Kidney tubule cell (primary cell): ENCODE measurements around the gene NAALADL2.
"Not testable (repeated sequence)": the region's sequence is repeated elsewhere in the genome, so short reads cannot be mapped to it uniquely, and the experiment has no call there.

Experiments used
- DNase-seq: peaks from one replicate; pipeline ENCODE4 v3.0.0-alpha.2; 2018; ENCODE audit warnings: low spot score

The NAALADL2 gene

DNA sequence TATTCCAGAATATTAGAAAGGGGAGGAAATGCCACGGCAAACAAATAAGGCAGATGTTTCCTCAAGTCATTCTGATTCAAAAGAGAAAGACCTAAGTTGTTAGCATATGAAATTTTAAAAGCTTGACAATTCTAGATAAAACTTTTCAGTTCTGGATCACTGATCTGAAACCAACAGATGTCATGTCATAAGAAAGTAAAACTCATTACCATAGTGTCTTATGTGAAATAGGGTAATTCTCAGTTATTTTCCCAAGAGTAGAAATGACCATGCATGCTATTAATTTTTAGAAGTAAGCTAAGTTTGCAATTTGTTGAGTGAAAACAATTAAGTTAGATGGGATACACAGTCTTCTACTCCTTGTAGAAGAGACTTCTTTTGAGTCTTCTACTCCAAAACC, 630.3 kb downstream of the NAALADL2 start:
- peak; percentile 7 for DNase-seq

DNA sequence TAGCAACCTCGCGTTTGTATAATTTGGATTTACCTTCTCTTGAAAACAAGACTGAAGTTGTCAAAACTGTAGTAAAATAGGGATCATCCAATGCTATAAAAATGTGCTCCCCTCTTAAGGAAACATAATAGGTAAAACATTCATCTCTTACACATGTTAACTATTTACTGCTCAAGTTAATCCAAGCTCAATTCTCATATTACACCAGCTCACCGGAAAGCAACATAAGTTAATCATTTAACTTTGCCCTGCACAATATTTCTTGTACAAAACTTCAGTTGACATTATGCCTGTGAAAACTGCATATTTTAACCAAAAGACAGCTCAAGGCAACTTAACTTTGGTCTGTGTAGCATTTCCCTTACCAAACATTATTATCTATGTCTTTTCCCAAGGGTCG, 634.2 kb downstream of the NAALADL2 start:
- peak; percentile 73 for DNase-seq

DNA sequence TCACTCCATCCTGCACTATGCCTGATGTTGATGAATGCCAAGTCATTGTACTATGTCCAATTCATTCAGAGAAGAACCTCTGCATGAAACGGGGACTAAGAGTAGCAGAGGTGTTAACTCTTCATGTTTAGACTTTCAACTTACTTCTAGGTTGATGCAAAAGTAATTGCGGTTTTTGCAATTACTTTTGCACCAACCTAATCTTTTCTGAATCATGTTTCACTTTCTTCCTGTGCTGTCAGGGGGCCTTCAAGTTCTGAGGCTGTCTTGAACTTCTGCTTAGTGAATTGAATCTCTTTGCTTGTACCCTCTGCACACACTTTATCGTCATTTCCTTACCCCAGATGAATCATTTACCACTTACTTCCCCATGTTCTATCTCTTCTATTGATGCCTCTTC, 636.2 kb downstream of the NAALADL2 start:
- no peak for DNase-seq

DNA sequence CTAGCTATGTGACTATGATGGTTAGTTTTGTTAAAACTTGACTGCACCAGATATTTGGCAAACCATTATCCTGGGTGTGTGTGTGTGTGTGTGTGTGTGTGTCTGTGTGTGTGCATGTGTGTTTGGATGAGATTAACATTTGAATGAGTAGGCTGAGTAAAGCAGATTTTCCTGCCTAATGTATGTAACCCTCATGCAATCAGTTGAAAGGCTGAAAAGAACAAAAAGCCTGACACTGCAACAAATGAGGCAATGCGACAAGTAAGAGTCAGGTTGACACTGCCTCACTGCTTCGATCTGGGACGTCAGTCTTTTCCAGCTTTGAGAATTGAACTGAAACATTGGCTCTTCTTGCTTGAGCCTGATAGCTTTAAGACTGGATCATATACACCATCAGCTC, 643.0 kb downstream of the NAALADL2 start:
- DNase-seq = no peak

DNA sequence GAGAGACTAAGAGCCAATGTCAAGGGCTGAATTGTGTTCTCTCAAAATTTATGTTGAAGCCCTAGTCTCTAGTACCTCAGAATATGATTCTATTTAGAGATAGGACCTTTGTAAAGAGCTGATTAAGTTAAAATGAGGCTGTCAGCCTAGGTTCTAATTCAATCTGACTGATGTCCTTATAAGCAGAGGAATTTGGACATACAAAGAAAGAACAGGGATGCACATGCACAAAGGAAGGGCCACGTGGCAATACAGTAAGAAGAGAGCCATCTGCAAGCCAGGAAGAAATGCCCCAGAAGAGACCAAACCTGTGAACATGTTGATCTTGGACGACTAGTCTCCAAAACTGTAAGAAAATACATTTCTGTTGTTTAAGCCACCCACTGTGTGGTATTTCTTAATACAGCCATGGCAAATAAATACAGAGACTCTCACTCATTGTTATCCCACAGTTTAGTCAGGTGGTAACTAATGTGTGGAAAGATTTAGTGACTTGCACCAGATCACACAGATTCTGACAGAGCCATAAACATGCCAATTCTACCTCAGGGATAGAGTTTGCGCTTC, 652.2 kb downstream of the NAALADL2 start:
- DNase-seq = no peak

DNA sequence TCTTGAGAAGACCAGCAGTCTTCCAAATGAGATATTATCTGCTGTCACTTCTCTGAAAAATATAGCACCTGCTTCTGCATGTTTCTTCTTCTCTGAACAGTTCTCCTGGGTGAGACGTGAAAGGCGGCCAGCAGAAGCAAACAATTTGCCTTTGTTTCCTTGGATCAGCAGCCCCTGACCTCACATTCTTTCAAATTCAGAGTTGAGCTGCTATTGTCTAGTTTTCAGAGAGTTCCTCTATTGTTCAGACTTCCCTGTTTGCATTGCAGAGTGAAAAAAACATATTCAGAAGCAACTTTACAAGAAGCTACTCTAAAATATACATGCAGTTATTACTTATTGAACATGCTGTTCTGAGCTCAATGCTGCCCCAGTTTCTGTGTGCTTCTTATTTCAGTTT, 653.6 kb downstream of the NAALADL2 start:
- DNase-seq = no peak

DNA sequence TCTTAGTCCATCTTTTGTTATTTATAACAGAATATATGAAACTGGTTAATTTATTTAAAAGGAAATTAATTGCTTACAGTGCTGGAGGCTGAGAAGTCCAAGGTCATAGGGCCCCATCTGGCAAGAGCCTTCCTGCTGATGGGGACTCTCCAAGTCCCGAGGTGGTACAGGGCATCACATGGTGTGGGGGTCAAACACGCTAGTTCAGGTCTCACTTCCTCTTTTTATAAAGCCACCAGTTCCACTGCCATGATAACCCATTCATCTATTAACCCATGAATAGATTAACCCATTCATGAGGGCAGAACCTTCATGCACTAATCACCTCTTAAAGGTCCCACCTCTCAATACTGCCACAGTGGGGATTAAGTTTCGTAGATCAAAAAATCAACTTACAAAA, 659.3 kb downstream of the NAALADL2 start:
- DNase-seq = no peak

DNA sequence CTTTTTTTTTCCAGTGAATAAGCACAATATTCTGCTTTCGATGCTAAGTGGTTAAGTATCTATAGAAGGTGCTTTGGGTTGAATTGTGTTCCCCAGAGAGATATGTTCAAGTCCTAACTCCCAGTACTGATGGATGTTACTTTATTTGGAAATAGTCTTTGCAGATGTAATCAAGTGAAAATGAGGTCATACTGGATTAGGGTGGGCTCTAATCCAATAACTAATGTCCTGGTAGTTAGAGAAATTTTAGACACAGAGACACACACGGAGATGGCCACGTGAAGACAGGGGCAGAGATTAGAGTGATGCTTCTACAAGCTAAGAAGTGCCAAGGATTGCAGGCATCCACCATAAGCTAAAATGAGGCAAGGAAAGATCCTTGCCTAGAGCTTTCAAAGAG, 662.3 kb downstream of the NAALADL2 start:
- no peak for DNase-seq

DNA sequence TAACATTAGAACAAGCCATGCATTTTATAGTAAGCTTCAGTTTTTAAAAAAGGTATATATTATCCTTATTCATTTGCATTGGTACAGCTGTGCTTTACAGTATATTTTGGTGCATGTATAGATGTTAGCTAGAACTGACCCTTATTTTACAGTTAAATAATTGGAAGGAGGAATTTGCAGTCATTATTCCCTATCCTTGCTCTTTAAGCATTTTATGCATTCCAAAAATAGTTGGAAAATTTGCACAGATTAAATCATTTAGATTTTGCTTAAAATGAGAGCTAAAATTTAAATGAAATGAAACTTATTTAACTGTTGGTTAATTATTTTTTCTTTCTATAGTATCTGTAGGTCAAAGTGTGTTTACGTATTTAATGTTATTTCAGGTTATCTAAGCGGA, 667.1 kb downstream of the NAALADL2 start:
- DNase-seq = no peak

DNA sequence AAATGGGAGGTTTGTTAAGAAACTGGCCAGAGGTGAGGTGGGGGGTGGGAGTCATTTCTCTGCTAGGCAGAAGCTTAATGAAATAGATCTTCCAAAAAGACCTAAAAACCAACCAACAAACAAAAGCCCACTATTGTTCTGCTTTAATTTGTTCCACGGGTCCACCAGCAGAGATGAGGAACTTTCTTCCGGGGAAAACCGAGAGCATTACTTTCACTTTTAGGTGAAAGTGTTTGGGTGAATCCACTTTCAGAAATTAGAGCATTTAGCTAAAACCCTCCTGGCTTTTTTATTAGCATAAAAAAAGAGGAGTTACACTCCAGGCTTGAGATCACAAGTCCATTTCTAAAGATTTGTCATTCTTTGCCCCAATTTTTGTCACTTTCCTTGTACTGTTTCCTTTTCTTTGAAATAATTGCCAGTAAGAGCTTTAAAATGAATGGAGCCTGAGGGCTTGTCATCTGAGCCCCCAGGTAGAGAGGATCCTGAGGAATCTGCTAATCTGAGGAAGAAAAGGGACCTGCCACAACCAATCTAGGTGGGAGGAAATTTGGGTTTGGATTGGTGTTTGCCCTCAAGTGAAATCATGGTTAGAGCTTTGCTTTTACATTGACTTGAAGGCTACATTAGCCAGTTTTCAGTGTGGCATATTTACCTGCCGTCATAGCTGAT, 667.6 kb downstream of the NAALADL2 start:
- peak; percentile 29 for DNase-seq

DNA sequence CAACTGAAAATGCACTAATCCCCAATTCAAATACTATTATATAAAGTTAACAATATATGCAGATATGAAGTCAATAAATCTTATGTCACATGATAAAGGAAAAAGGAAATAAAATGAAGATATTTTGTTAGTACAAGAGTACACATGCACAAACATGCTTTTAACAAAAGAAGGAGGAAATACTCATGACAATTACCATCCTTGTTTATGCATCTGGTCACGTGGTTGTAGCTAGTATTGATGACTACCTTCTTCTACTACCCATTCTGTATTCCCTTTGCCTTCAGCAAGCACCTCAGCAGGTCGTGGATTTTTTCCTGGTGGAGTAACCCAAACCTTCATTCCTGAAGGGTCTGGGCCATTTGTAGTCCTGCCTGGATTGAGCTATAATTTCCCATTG, 669.6 kb downstream of the NAALADL2 start:
- DNase-seq = not testable (repeated sequence)

DNA sequence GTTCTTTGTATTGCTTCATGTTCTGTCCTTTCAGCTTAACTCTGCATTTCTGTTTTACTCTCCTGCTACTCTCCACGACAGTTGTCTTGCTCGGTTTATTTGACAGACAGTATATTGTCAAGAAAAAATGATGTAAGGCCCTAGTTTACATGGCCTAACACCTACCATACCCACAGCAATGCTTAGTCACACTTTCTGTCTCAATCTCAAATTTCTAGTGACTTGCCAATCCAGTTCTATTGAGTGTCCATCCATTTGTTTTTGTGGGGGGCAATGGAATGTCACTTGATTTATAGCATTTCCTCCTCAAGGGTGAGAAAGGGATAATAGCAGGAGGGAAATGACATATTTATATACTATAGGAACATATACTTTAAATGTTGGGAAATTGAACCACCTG, 676.2 kb downstream of the NAALADL2 start:
- DNase-seq = peak; percentile 9

DNA sequence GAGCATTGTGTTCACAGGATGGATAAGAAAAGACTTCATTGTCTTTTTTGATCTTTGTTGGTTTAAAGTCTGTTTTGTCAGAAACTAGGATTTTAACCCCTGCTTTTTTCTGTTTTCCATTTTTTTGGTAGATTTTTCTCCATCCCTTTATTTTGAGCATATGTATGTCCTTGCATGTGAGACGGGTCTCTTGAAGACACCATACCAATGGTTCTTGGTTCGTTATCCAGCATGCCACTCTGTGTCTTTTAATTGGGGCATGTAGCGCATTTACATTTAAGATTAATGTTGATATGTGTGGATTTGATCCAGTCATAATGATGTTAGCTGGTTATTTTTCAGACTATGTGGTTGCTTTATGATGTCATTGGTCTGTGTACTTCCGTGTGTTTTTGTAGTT, 687.0 kb downstream of the NAALADL2 start:
- no peak for DNase-seq

DNA sequence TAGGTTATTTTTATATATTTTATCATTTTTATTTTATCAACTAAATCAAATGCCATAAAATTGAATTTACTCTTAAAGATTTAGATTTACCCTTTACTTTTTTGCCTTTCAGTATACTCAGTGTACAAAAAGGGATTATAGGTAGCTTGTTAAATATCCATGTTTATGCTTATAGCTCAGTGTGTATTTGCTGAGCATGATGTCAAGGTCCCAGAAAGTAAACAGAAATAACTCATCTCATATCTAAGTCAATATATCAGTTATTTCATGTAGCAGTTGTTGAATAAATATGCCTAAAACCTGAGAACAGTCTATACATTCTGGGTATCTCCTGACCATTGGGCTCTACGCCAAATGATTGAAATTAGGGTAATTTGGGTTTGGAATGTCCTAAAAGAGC, 693.8 kb downstream of the NAALADL2 start:
- no peak for DNase-seq

DNA sequence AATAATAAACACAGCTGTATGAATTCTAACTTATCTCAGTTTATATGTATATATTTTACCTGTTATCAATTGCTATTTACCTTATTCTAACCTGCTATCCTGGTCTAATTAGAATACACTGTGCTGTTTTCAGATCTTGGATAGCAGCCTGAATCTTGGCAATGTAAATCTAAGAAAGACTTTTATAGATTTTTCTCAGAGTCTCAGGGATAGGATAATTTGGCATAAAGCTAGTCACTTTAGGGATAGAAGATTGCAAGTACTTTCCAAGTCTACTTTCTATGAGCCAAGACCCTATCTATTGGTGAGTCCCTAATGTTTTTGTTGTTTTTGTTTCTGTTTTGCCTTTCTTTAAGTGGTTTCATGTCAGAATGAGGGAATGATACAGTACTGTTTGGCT, 695.7 kb downstream of the NAALADL2 start:
- DNase-seq = no peak

DNA sequence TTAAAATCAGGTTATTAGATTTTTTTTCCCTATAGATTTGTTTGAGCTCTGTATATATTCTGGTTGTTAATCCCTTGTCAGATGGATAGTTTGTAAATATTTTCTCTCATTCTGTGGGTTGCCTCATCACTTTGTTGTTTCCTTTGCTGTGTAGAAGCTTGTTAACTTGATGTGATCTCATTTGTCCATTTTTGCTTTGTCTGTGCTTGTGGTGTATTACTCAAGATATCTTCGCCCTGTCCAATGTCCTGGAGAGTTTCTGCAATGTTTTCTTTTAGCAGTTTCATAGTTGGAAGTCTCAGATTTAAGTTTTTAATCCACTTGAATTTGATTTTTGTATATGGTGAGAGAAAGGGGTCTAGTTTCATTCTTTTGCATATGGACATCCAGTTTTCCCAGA, 699.1 kb downstream of the NAALADL2 start:
- DNase-seq = no peak

DNA sequence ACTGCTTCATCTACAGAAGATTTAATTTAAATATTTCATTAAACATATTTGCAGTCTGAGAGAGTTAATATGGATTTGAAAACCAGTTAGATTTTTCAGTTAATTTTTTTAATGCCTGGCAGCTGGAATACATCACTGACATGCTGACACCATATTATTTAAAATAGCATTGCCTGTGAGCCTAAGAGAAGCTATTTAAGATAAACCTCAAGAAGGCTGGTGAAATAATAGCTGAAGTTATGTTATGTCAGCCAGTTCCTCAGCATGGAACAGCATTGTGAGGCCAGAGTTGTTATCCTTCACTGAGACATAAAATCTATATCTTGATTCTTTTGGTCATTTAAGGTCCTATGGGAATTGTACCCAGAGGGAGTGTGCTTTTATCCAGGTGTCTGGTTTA, 705.2 kb downstream of the NAALADL2 start:
- DNase-seq = no peak

DNA sequence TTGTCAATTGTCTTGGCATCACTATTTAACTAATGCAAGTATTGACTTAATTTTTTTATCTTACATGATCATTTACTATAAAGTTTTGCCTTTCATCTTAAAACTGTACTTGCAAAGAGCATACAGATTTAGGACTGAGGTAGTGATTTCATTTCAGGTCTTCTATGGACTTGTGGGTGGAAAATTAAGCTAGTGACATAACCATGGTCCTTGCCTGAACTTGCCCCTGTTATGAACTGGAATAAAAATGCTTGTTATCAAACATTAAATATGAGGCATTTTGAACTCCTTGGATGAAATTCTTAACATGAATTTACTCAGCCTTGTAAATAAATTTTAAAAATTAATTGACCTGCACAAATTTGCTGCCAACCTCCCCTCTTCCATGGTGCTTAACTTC, 712.0 kb downstream of the NAALADL2 start:
- DNase-seq = no peak

DNA sequence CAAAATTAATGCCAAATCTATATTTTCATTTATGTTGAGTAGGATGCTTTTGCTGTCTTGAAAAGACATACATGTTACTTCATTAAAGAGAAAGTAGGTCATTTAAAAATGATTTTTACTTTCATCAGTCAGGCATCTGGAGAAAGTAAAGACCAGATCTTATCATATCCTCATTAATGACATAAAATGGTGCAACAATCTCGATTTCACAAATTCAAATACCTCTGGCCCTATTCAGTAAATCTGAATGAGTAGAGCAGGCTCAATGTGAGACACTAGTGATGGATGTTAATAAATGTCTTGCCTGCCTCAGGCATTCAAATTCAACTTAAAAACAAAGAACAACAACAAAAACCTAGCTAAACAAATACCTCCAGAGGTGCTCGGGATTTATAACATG, 714.1 kb downstream of the NAALADL2 start:
- DNase-seq = no peak

DNA sequence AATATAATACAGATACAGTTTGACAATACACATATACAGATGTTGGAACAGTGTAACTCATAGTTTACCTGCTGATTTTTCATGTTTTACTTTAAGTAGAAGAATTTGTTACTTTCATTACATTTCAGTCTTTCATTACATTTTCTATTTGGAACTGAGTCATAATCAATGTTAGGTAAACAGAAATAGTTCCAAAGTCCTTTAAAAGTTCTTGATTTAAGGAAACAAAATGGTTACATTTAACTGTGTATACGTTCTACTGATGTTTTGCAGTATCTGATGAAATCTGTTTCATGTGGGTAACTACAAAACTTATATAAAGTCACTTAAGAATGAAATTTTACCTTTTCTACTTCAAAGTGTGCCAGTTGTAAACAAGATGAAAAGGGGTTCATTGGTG, 721.2 kb downstream of the NAALADL2 start:
- DNase-seq = no peak

DNA sequence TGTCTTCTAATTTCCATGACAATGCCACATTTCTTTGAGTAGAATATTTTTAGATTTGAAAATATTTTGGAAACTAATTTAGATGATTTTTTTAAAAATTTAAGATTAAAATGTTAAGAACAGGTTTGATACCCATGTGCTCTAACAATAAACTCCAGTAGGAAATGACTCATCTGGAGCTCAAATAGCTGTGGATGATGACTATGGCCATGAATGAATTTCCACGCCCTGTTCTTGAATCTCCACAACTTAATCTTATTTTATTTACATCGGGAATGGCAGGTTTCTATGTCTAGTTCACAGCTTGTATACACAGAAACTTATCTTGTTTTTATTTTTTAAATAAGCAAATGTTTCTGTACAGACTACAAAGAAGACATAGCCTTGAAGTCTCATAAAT, 726.8 kb downstream of the NAALADL2 start:
- peak; percentile 59 for DNase-seq

DNA sequence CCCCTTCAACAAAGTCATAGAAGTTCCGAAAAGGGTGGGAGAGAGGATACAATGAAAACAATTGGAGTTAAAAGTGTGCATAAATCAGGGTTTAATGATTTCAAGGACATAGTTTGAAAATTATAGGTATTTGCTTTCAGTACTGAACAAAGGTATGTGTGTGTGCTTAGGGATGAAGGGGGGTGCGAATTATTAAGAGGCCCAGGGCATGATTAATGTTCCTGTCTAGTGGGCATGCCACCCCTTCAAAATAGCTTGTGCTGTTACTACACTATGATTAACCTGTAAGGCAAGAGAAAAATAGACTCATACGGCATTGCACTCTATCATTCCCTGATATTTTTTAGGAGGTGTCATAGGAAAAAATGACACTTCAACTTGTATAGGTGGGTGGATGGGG, 731.6 kb downstream of the NAALADL2 start:
- peak; percentile 71 for DNase-seq

DNA sequence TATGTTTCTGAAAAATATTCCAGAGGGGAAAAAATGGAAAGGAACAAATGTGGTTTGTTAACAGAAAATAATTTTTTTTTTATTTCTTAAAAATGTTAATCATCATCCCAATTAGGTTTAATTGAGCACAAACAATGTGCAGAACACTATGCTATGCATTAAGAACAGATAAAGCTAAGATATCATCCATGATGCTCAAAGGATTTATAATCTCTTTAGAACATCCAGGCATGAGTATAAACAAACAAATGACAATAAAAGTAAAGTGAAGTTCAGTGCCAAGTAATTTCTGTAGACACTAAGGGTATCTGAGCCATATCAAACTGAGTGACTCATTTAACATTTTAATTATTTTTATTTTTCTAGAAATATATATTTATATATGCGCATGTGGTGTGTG, 732.2 kb downstream of the NAALADL2 start:
- DNase-seq = no peak

DNA sequence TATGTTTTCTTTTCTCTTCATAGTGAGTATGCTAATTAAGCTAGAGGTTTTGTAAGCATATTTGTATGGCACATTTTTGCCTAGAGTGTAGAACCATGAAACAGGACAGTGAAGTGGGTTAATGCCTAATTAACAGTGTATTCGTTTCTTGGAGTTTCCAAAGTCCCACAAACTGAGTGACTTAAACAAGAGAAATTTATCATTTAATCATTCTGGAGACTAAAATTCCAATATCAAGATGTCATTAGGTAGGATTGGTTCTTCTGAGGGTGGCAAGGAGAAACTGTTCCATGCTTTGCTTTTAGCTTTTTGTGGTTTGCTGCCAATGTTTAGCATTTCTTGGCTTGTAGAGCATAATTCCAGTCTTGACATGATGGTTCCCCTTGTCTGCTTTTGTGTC, 734.2 kb downstream of the NAALADL2 start:
- peak; percentile 48 for DNase-seq
